Upper lobe of right lung (tissue), 1 donor: ENCODE results near the gene KCNQ2. TPM values are rescaled to one million over a fixed set of nuclear protein-coding genes. Genes with fewer than 3 reads are reported as not detected.

Experiments used
- ATAC-seq: fragments of 200-7000 bp; cut with Tn5 transposase; one replicate; pipeline ENCODE4 v1.9.1; 2020; ENCODE audit warnings: mild to moderate bottlenecking, moderate library complexity
- DNase-seq: peaks from one replicate; pipeline ENCODE4 v3.0.0-alpha.2; 2020
- H3K27ac ChIP-seq: fragments of 200-600 bp; one replicate; pipeline ENCODE4 v1.8.0; 2022
- H3K27me3 ChIP-seq: fragments of 200-600 bp; one replicate; pipeline ENCODE4 v1.8.0; 2022; ENCODE audit warnings: mild to moderate bottlenecking
- H3K36me3 ChIP-seq: fragments of 200-600 bp; one replicate; pipeline ENCODE4 v1.8.0; 2022
- H3K4me1 ChIP-seq: fragments of 200-600 bp; one replicate; pipeline ENCODE4 v1.8.0; 2022
- H3K4me3 ChIP-seq: fragments of 200-600 bp; one replicate; pipeline ENCODE4 v1.8.0; 2022; ENCODE audit warnings: mild to moderate bottlenecking
- H3K9me3 ChIP-seq: fragments of 200-600 bp; one replicate; pipeline ENCODE4 v1.8.0; 2022
- intact Hi-C: fragments of 100-400 bp; cut with DNase I; formaldehyde crosslinking; loops from one replicate; pipeline ENCODE4 v1.11.0; 2022
- total RNA-seq: library from RNA; stranded (reverse); fragmentation: NEBNext Ultra II Directional; extraction: Animal tissue kit (Norgen Biotek cat#: 25700); gene quantifications from one replicate; pipeline ENCODE4 v1.2.1, GENCODE V29; 2021
- TF ChIP-seq, protein P1 (sequence below): fragments of 200-600 bp; IDR thresholded peaks from one replicate; pipeline ENCODE4 v1.8.0; 2022; ENCODE audit warnings: antibody characterized with exemption
- donor health status: DM: no; HTN: yes; CAD: no; lungs with severe emphysema.

The KCNQ2 gene
- total RNA-seq, 1 donor from 2014 or later = not detected

DNA sequence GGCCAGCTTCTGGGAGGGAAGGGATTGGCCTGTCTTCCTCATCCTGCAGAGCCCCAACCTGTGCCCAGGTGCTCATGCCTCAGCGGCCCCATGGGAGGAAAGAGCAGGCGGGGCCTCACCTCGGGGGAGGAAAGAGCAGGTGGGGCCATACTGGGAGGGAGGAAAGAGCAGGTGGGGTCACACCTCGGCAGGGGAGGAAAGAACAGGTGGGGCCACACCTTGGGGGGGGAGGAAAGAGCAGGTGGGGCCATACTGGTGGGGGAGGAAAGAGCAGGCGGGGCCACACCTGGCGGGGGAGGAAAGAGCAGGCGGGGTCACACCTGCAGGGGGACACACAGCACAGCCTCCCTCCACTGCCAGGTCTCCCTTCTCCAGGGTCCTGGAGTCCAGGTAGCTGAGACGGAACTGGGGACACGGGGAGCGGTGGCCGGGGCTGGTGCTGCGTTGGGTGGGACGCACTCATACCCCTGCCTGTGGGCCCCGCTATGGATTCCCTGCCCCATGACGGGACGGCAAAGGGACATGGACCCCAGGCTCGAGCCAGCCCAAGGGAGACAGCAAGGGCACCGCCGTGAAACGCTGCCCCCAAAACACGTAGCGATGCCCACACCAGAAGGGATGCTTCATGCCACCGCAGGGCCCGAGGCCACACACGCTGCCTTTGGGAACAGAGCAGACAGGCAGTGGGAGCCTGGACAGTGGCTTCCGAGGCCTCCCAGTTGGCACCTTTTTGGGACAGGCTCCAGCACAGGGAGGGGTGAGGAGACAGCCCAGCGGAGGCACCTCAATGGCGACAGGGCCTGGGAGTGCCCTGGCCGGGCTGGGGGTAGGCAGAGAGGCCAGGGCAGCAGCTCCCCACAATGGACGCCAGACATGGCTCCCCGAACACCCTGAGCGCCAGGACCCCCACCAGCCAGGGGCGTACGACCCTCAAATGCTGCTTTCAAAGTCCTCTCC, 68.0 kb downstream of the KCNQ2 start:
- intact Hi-C loops = no loop called here
- no peak overlapping the region for H3K27ac ChIP-seq
- H3K9me3 ChIP-seq = no peaks in the 10 kb centered on the region
- DNase-seq (no peak), ATAC-seq (no peak)
- TF ChIP-seq, protein P1, sequence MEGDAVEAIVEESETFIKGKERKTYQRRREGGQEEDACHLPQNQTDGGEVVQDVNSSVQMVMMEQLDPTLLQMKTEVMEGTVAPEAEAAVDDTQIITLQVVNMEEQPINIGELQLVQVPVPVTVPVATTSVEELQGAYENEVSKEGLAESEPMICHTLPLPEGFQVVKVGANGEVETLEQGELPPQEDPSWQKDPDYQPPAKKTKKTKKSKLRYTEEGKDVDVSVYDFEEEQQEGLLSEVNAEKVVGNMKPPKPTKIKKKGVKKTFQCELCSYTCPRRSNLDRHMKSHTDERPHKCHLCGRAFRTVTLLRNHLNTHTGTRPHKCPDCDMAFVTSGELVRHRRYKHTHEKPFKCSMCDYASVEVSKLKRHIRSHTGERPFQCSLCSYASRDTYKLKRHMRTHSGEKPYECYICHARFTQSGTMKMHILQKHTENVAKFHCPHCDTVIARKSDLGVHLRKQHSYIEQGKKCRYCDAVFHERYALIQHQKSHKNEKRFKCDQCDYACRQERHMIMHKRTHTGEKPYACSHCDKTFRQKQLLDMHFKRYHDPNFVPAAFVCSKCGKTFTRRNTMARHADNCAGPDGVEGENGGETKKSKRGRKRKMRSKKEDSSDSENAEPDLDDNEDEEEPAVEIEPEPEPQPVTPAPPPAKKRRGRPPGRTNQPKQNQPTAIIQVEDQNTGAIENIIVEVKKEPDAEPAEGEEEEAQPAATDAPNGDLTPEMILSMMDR = no peak
- no peaks in the 10 kb centered on the region for H3K36me3 ChIP-seq
- H3K4me3 ChIP-seq = no peak overlapping the region
- no peaks in the 10 kb centered on the region for H3K27me3 ChIP-seq
- H3K4me1 ChIP-seq = no peaks in the 10 kb centered on the region

DNA sequence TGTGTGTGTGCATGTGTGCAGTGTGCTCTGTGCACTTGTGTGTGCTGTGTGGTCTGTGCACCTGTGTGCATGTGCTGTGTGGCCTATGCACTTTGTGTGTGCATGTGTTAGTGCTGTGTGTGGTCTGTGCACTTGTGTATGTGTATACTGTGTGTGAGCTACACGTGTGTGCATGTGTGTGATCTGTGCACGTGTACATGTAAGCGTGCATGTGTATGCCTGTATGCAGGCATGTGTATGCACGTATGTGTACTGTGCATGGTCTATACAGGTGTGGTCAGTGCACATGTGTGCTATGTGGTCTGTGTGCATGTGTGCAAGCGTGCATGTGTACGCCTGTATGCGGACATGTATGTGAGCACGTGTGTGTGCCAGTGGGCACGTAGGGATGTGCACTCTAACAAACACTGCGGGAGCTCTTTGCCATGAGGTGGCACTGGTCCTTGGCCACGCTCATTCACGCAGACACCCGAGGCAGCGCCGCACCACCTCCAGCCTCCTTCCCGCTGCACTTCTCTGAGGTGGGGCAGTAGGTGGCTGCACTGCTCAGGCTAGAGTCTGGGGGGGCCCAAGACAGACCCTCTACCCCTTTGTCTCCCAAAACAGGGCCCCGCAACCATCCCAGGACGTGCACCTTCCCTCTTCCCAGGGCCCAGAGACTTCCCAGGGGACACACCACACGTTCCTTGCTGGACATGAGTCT, 68.9 kb downstream of the KCNQ2 start:
- no peak for DNase-seq

DNA sequence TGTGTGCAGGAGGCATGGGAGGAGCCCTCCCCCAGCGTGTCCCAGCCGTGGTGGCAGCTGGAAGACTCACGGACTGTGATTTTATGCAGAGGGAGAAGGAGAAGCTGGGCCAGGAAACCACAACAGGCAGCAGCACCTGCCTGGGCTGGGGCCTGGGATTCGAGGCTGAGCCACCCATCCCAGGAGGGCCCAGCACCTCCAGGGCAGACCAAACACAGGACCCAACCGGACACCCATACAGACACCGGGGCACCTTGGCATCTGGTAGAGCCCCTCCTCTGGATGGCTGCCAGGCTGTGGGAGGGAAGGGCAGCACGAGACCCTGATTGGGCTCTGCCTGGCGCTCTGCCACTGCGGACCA, 69.6 kb downstream of the KCNQ2 start:
- ATAC-seq = no peak
- H3K4me1 ChIP-seq = no peaks in the 10 kb centered on the region
- TF ChIP-seq, protein P1 = no peak
- no peak overlapping the region for H3K27ac ChIP-seq
- H3K9me3 ChIP-seq = no peaks in the 10 kb centered on the region
- intact Hi-C loops = no loop called here
- DNase-seq = no peak
- H3K36me3 ChIP-seq = no peaks in the 10 kb centered on the region
- H3K4me3 ChIP-seq = no peak overlapping the region
- H3K27me3 ChIP-seq = no peaks in the 10 kb centered on the region

More for the DNA sequence above, 68.9 kb downstream of the KCNQ2 start:
- H3K9me3 ChIP-seq = no peaks in the 10 kb centered on the region
- ATAC-seq = no peak
- no peaks in the 10 kb centered on the region for H3K27me3 ChIP-seq
- H3K4me3 ChIP-seq = no peak overlapping the region
- TF ChIP-seq, protein P1 = no peak
- no peaks in the 10 kb centered on the region for H3K36me3 ChIP-seq
- no peak overlapping the region for H3K27ac ChIP-seq
- intact Hi-C loops = no loop called here
- no peaks in the 10 kb centered on the region for H3K4me1 ChIP-seq

DNA sequence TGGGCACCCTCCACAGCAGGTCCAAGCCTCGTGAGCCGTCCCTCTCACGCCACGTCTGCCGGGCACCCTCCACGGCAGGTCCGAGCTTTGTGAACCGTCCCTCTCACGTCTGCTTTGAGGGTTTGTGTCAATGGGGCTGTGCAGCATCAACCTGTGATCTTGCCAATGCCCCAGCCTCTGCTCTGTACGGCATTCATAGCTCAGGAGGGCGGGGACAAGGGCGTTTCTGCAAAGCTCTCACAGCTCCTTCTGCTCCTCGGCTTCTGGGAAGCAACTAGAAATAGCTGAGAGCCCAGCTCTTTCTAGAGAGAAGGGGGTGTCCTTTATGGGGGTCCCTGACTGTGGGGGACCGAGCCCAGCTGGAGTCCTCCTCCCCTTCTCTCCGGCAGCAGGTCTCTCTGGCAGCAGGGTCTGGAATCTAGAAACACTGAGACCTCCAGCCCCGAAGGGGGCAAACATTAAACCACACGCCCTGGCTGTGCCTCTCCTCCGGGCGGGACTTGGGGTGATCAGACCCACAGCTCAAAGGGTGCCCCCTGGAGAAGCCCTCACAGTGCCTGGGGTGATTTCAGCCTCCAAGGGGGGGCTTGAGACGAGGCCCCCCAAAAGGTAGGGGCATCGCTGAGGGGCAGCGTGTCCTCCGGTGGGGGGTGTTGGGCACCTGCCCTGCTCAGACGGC, 70.1 kb downstream of the KCNQ2 start:
- no peak for ATAC-seq
- TF ChIP-seq, protein P1 = no peak
- H3K36me3 ChIP-seq = no peaks in the 10 kb centered on the region
- no peaks in the 10 kb centered on the region for H3K4me1 ChIP-seq
- intact Hi-C loops = no loop called here
- H3K27me3 ChIP-seq = peaks cover 3% of the 10 kb centered on the region
- H3K9me3 ChIP-seq = no peaks in the 10 kb centered on the region
- no peak overlapping the region for H3K27ac ChIP-seq
- H3K4me3 ChIP-seq = no peak overlapping the region
- no peak for DNase-seq

DNA sequence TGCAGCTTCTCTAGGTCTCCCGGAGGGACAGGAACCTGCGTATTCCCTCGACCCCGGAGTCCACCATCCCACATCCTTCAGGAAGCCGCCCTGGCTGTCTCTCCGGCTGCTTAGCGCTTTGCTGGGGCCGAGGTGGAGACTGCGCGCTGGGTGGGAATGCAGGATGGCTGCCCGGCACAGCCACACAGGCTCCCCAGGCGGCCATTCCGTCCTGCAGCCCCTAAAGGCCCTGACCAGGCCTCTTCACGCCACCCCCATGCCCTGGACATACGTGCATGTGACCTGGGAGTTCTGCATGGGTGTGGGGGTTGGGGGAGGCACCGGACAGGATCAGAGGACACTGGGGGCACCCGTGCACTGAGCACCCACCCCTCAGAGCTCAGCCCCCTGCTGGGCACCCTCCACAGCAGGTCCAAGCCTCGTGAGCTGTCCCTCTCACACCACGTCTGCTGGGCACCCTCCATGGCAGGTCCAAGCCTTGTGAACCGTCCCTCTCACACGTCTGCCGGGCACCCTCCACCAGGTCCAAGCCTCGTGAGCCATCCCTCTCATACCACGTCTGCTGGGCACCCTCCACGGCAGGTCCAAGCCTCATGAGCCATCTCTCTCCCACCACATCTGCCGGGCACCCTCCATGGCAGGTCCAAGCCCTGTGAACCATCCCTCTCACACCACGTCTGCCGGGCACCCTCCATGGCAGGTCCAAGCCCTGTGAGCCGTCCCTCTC, 70.9 kb downstream of the KCNQ2 start:
- no peaks in the 10 kb centered on the region for H3K4me1 ChIP-seq
- no peak for DNase-seq
- TF ChIP-seq, protein P1 = no peak
- peaks cover 8% of the 10 kb centered on the region for H3K27me3 ChIP-seq
- H3K9me3 ChIP-seq = no peaks in the 10 kb centered on the region
- ATAC-seq = no peak
- H3K36me3 ChIP-seq = no peaks in the 10 kb centered on the region
- intact Hi-C loops = no loop called here
- H3K27ac ChIP-seq = no peak overlapping the region
- H3K4me3 ChIP-seq = no peak overlapping the region
